Panc1 (cell line): ENCODE results near the gene IL17B.

Experiments used
- CTCF ChIP-seq: fragments of 450-650 bp; IDR thresholded peaks from 2 replicates; pipeline ENCODE4 v1.5.1; 2017; ENCODE audit warnings: mild to moderate bottlenecking
- POLR2AphosphoS5 ChIP-seq: IDR thresholded peaks from 2 replicates; pipeline ENCODE4 v1.6.1; 2012; ENCODE audit warnings: mild to moderate bottlenecking, low read depth, low read length, moderate library complexity
- REST ChIP-seq, 2 experiments: IDR thresholded peaks; 2 replicates each; pipeline ENCODE4 v1.6.1; 2011 to 2012; ENCODE audit warnings: low read depth in 2 of 2, control low read depth in 1 of 2, low read length in 1 of 2, mild to moderate bottlenecking in 1 of 2, moderate library complexity in 1 of 2; ENCODE audit not compliant: insufficient read depth in 1 of 2
- SIN3A ChIP-seq: IDR thresholded peaks from 2 replicates; pipeline ENCODE4 v1.6.1; 2012; ENCODE audit warnings: low read depth, mild to moderate bottlenecking, low read length, moderate library complexity, borderline replicate concordance; ENCODE audit not compliant: insufficient read depth
- TCF7L2 ChIP-seq: IDR thresholded peaks from 2 replicates; pipeline ENCODE4 v1.6.1; 2011; ENCODE audit warnings: mild to moderate bottlenecking, low read depth, low read length, inconsistent platforms

- no peak for TF ChIP-seq CTCF
- TF ChIP-seq POLR2AphosphoS5 = no peak
- TF ChIP-seq REST (IDR thresholded peaks at IDR 0.05; ENCODE audit: insufficient read depth in 1 of 2, low read depth in 2 of 2, low read length in 1 of 2) = no peak
- no peak for TF ChIP-seq TCF7L2
- no peak for TF ChIP-seq SIN3A
These were observed 3.6 kb upstream of the IL17B start for GRCh38 chr5:149382517-149383220.
